B cell (primary cell): Measurements from ENCODE around the gene ISG15. TPM values are rescaled to one million over a fixed set of nuclear protein-coding genes. Genes with fewer than 3 reads are reported as not detected.
"Not testable (repeated sequence)": the region's sequence is repeated elsewhere in the genome, so short reads cannot be mapped to it uniquely, and the experiment has no call there.

Source experiments
- ATAC-seq: fragments of 200-7000 bp; cut with Tn5 transposase; one replicate; pipeline ENCODE4 v1.10.0; 2021; ENCODE audit warnings: low read depth, mild to moderate bottlenecking, moderate number of reproducible peaks, moderate library complexity
- CTCF ChIA-PET: fragments of 350-600 bp; sonication (Branson Sonifier 250); formaldehyde crosslinking; loops from one replicate; lab custom pipeline; 2021; ENCODE audit warnings: antibody characterized with exemption, inconsistent platforms; lab: Charles Lee
- POLR2A ChIA-PET: fragments of 350-600 bp; sonication (Branson Sonifier 250); formaldehyde crosslinking; loops from one replicate; lab custom pipeline; 2021; ENCODE audit warnings: antibody characterized with exemption; lab: Charles Lee
- DNase-seq: peaks from one replicate; pipeline ENCODE4 v3.0.0; 2013
- H2AFZ ChIP-seq: 2 replicates; pipeline ENCODE4 v1.6.1; 2012; ENCODE audit warnings: mild to moderate bottlenecking, low read depth, low read length; ENCODE audit not compliant: insufficient read depth, poor library complexity, severe bottlenecking
- H3K27ac ChIP-seq, 2 donors: 1 replicate in 1 of 2; 2 replicates in 1 of 2; pipeline ENCODE4 v1.5.1; 2012 to 2013; ENCODE audit warnings: low read length in 2 of 2, mild to moderate bottlenecking in 2 of 2, moderate library complexity in 1 of 2
- H3K27me3 ChIP-seq, 4 experiments: fragments of 200-600 bp in 1 of 4; sonication (generic) in 1 of 4; replicated peaks in 1 of 4; 1 replicate in 2 of 4; 2 replicates in 2 of 4; pipeline versions ENCODE4 v1.6.1 to v1.7.0; 2013 to 2016; ENCODE audit warnings: low read length in 3 of 4, mild to moderate bottlenecking in 2 of 4, mixed read lengths in 1 of 4, moderate library complexity in 1 of 4; ENCODE audit not compliant: insufficient read depth in 4 of 4, control insufficient read depth in 3 of 4; ENCODE audit errors: control extremely low read depth in 1 of 4
- H3K36me3 ChIP-seq, 2 experiments: replicated peaks in 1 of 2; 1 replicate in 1 of 2; 2 replicates in 1 of 2; pipeline versions ENCODE4 v1.6.1 to v1.7.1; 2013; ENCODE audit warnings: low read length in 1 of 2; ENCODE audit not compliant: insufficient read depth in 2 of 2, control insufficient read depth in 1 of 2; ENCODE audit errors: control extremely low read depth in 1 of 2, extremely low read depth in 1 of 2
- H3K4me1 ChIP-seq, 2 donors: fragments of 200-600 bp in 1 of 2; sonication (generic) in 1 of 2; 1 replicate in 1 of 2; 2 replicates in 1 of 2; pipeline versions ENCODE4 v1.5.1 to v1.6.1; 2013 to 2017; ENCODE audit warnings: low read length in 2 of 2; ENCODE audit not compliant: control insufficient read depth in 2 of 2, insufficient read depth in 2 of 2
- H3K4me2 ChIP-seq: replicated peaks from 2 replicates; pipeline ENCODE3; 2012; ENCODE audit warnings: mild to moderate bottlenecking, low read depth, low read length; ENCODE audit not compliant: poor library complexity, severe bottlenecking
- H3K4me3 ChIP-seq, 5 experiments: fragments of 200-600 bp in 1 of 5; sonication (generic) in 1 of 5; 1 replicate in 3 of 5; 2 replicates in 2 of 5; pipeline versions ENCODE4 v1.5.1 to v1.7.0; 2011 to 2016; ENCODE audit warnings: low read length in 4 of 5, mild to moderate bottlenecking in 4 of 5, low read depth in 2 of 5, control low read depth in 1 of 5, moderate library complexity in 1 of 5; ENCODE audit not compliant: insufficient read depth in 1 of 5; ENCODE audit errors: control extremely low read depth in 1 of 5, extremely low read depth in 1 of 5
- H3K79me2 ChIP-seq: fragments of 200-600 bp; sonication (generic); one replicate; pipeline ENCODE4 v1.6.0; 2016; ENCODE audit warnings: low read length; ENCODE audit not compliant: control insufficient read depth, insufficient read depth
- H3K9ac ChIP-seq: fragments of 200-600 bp; sonication (generic); 2 replicates; pipeline ENCODE4 v1.6.1; 2017; ENCODE audit warnings: mild to moderate bottlenecking, low read length, moderate library complexity
- H3K9me3 ChIP-seq, 3 donors: one replicate each; pipeline versions ENCODE4 v1.6.1 to v1.7.1; 2013; ENCODE audit warnings: low read length in 2 of 3; ENCODE audit not compliant: control insufficient read depth in 2 of 3, insufficient read depth in 1 of 3; ENCODE audit errors: control extremely low read depth in 1 of 3
- H4K20me1 ChIP-seq: 2 replicates; pipeline ENCODE4 v1.6.0; 2012; ENCODE audit warnings: mild to moderate bottlenecking, low read length; ENCODE audit not compliant: insufficient read depth, control insufficient read depth, poor library complexity, severe bottlenecking
- H3K27ac Mint-ChIP-seq: one replicate; pipeline ENCODE4 v1.8.0; 2021; ENCODE audit warnings: mixed read lengths
- H3K27me3 Mint-ChIP-seq: one replicate; pipeline ENCODE4 v1.8.0; 2021; ENCODE audit warnings: mixed read lengths
- H3K4me1 Mint-ChIP-seq: one replicate; pipeline ENCODE4 v1.8.0; 2021; ENCODE audit warnings: mixed read lengths
- H3K4me3 Mint-ChIP-seq: one replicate; pipeline ENCODE4 v1.8.0; 2021; ENCODE audit warnings: mixed read lengths
- H3K9me3 Mint-ChIP-seq: one replicate; pipeline ENCODE4 v1.8.0; 2022; ENCODE audit warnings: mixed read lengths; ENCODE audit not compliant: insufficient read depth
- EZH2 ChIP-seq: IDR thresholded peaks from 2 replicates; pipeline ENCODE4 v1.6.1; 2012; ENCODE audit warnings: borderline replicate concordance, low read depth, mild to moderate bottlenecking, moderate library complexity, low read length; ENCODE audit not compliant: insufficient read depth, poor library complexity, severe bottlenecking
- WGBS: methylation state at CpG from one replicate; pipeline ENCODE4 v1.1.5; 2013; ENCODE audit warnings: missing lambda C conversion rate; ENCODE audit not compliant: insufficient coverage; 5-methylcytosine and 5-hydroxymethylcytosine counted together
- intact Hi-C: fragments of 100-400 bp; cut with micrococcal nuclease; formaldehyde crosslinking; loops from one replicate; pipeline ENCODE4 v1.10.0; 2022
- polyA plus RNA-seq: library from polyadenylated mRNA; depleted of rRNA; stranded (reverse); fragments of >200 nt; gene quantifications from 2 replicates; pipeline ENCODE4 v1.2.3, GENCODE V29; 2012
- total RNA-seq, 2 donors: library from RNA; stranded (reverse); fragments of 120-200 nt in 1 of 2; gene quantifications; 1 replicate in 1 of 2; 2 replicates in 1 of 2; pipeline versions ENCODE4 v1.2.3 to v1.2.4, GENCODE V29; 2013 to 2022
- TF ChIP-seq, protein P1 (sequence below): fragments of 200-600 bp; IDR thresholded peaks from one replicate; pipeline ENCODE4 v1.8.0; 2022; ENCODE audit warnings: antibody characterized with exemption, mild to moderate bottlenecking

ISG15 gene
- total and polyA plus RNA-seq, 2 donors (not counting 1 experiment from before 2014, with no cell fraction given) = 28.3 to 91.4 TPM

DNA sequence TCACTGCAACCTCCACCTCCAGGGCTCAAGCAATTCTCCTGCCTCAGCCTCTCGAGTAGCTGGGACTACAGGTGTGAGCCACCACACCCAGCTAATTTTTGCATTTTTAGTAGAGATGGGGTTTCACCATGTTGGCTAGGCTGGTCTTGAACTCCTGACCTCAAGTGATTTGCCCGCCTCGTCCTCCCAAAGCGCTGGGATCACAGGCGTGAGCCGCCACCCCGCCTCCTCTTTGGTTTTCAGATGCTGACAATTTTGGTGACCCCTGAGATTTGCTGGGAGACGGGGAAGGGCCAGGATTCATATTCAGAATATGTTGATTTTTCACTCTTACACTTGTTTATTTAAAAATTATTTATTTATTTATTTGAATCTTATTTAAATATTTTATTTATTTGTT is 3.2 kb upstream of the ISG15 start:
- H3K4me3 ChIP-seq, POLR2A ChIA-PET, H3K4me2 ChIP-seq, H4K20me1 ChIP-seq, DNase-seq, H3K9ac ChIP-seq, H3K9me3 Mint-ChIP-seq, CTCF ChIA-PET, H3K27ac ChIP-seq, H3K27ac Mint-ChIP-seq, ATAC-seq, H2AFZ ChIP-seq, H3K4me3 Mint-ChIP-seq, H3K9me3 ChIP-seq, H3K36me3 ChIP-seq: not testable (repeated sequence)
- peaks cover 29% of the 10 kb centered on the region for H3K4me1 Mint-ChIP-seq
- no CpG with 5 or more reads among the region's 8 CpGs for WGBS
- H3K27me3 ChIP-seq = peaks cover 0 to 19% (median 7%) of the 10 kb centered on the region in 4 experiments
- intact Hi-C loops = loop anchor here (5.0 to 10.0 kb wide), 2 partner anchors 55 to 297 kb away; partner anchors contain the start of genes ACAP3 and PUSL1
- H3K27me3 Mint-ChIP-seq = peaks cover 14% of the 10 kb centered on the region
- H3K79me2 ChIP-seq = peaks cover 17% of the 10 kb centered on the region
- peaks cover 20 to 22% of the 10 kb centered on the region in 2 donors for H3K4me1 ChIP-seq

DNA sequence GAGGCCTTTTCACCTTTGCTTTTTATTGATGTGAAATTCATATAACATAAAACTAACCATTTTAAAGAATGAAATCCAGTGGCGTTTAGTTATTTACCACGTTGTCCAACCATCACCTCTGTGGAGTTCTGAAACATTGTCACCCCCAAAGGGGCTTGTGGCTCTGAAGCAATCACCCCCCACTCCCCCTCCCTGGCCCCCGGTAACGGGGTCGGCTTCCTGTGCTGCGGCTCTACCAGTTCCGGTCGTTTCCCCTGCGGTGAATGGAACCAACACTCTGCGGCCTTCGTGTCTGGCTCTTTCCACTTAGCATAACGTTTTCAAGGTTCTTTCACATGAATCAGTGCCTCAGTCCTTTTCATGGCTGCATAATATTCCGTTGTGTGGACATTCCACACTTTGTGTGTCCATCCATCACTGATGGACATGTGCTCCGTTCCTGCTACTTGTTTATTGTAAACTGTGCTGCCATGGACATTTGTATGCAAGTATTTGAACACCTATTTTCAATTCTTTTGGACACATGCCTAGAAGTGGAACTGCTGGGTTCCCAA is 1.8 kb upstream of the ISG15 start:
- no peak overlapping the region for H2AFZ ChIP-seq
- H3K27me3 ChIP-seq = peaks cover 0 to 6% (median 2%) of the 10 kb centered on the region in 4 experiments
- H3K9ac ChIP-seq = no peak overlapping the region
- TF ChIP-seq, protein P1, sequence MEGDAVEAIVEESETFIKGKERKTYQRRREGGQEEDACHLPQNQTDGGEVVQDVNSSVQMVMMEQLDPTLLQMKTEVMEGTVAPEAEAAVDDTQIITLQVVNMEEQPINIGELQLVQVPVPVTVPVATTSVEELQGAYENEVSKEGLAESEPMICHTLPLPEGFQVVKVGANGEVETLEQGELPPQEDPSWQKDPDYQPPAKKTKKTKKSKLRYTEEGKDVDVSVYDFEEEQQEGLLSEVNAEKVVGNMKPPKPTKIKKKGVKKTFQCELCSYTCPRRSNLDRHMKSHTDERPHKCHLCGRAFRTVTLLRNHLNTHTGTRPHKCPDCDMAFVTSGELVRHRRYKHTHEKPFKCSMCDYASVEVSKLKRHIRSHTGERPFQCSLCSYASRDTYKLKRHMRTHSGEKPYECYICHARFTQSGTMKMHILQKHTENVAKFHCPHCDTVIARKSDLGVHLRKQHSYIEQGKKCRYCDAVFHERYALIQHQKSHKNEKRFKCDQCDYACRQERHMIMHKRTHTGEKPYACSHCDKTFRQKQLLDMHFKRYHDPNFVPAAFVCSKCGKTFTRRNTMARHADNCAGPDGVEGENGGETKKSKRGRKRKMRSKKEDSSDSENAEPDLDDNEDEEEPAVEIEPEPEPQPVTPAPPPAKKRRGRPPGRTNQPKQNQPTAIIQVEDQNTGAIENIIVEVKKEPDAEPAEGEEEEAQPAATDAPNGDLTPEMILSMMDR = no peak
- no peak for TF ChIP-seq EZH2
- Mint-ChIP-seq H3K9me3 (no peaks in the 10 kb centered on the region), H3K4me3 (peak overlapping the region; percentile 18), H3K27me3 (peaks cover 11% of the 10 kb centered on the region), H3K4me1 (peaks cover 27% of the 10 kb centered on the region), H3K27ac (no peak overlapping the region)
- H3K4me2 ChIP-seq = no peak overlapping the region
- H3K9me3 ChIP-seq = peaks cover 0 to 8% (median 0%) of the 10 kb centered on the region in 3 donors
- H3K27ac ChIP-seq = no peak overlapping the region
- 65% methylated on average over 14 of the region's 14 CpGs for WGBS
- CTCF ChIA-PET = no interaction called here
- no peaks in the 10 kb centered on the region for H4K20me1 ChIP-seq
- H3K79me2 ChIP-seq = peaks cover 20% of the 10 kb centered on the region
- peaks cover 16 to 23% of the 10 kb centered on the region in 2 donors for H3K4me1 ChIP-seq
- DNase-seq = no peak
- intact Hi-C loops = loop anchor here (5.0 to 10.0 kb wide), 2 partner anchors 53 to 296 kb away; partner anchors contain the start of genes ACAP3 and PUSL1
- POLR2A ChIA-PET = no interaction called here
- H3K4me3 ChIP-seq = no peak overlapping the region
- no peak for ATAC-seq
- no peaks in the 10 kb centered on the region for H3K36me3 ChIP-seq

DNA sequence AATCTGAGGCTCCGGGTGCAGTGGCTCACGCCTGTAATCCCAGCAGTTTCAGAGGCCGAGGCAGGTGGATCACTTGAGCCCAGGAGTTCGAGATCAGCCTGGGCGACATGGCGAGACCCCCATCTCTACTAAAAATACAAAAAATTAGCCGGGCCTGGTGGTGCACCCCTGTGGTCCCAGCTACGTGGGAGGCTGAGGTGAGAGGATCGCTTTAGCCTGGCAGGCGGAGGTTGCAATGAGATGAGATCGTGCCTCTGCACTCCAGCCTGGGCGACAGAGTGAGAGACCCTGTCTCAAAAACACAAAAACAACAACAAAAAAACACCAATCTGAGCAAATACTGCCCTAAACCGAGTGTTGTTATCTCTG is 577 bp upstream of the ISG15 start:
- ChIA-PET POLR2A (interaction anchor here (0.7 to 1.5 kb wide), 5 partner anchors 10 to 268 kb away, joined by 3 to 9 read pairs (median 5); partner anchors contain the start of genes HES4 and UBE2J2), CTCF (interaction anchor here (0.9 to 2.0 kb wide), 3 partner anchors 11 to 29 kb away, joined by 3 to 13 read pairs (median 13); no protein-coding TSS in a partner anchor)
- peak overlapping the region; percentile 91 for H2AFZ ChIP-seq
- H3K4me2 ChIP-seq = peak overlapping the region; percentile 96
- peaks cover 27% of the 10 kb centered on the region for H3K4me1 Mint-ChIP-seq
- H3K4me3 Mint-ChIP-seq = peak overlapping the region; percentile 95
- intact Hi-C loops = loop anchor here (2.0 to 10.0 kb wide), 3 partner anchors 52 to 295 kb away; partner anchors contain the start of genes ACAP3, C1orf159 and PUSL1
- H3K4me3 ChIP-seq = peak overlapping the region; percentile 68 to 94 (median 75)
- H3K36me3 ChIP-seq, H3K27me3 ChIP-seq, H3K9me3 Mint-ChIP-seq, H4K20me1 ChIP-seq, H3K9me3 ChIP-seq, DNase-seq: not testable (repeated sequence)
- H3K27me3 Mint-ChIP-seq = peaks cover 11% of the 10 kb centered on the region
- 70% methylated on average over 3 of the region's 13 CpGs for WGBS
- peaks cover 16 to 23% of the 10 kb centered on the region in 2 donors for H3K4me1 ChIP-seq
- H3K27ac ChIP-seq = peak overlapping the region; percentile 88 to 93
- ATAC-seq = peak; percentile 3
- H3K79me2 ChIP-seq = peaks cover 20% of the 10 kb centered on the region
- H3K27ac Mint-ChIP-seq = peak overlapping the region; percentile 98
- peak overlapping the region; percentile 79 for H3K9ac ChIP-seq
